ENCODE data around the gene GSTM3. TPM values are rescaled to one million over a fixed set of nuclear protein-coding genes. Genes with fewer than 3 reads are reported as not detected.

The GSTM3 gene
- total RNA-seq, 1 donor, result 96.0 TPM

DNA sequence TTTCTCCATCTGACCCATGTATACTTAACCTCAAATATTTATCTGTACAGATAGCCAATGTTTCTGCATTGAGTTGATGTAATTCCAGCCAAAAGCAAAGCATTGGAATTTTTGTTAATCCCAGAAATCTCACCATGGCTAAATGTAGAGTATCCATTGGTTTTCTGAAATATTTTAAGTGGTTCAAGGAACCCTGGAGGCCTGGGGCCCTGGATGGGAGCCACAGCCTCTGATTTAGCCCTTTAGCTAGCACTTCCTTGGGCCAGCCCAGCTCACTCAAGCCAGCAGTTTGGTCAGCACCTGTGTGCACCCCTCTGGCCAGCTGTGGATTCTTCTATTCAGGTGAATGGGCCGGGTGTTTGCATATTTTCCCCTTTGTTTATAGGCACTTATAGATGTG is 41.7 kb upstream of the GSTM3 start:
- DNase-seq (ENCODE audit: low read depth), result peak; percentile 86
- no peak overlapping the region for H3K4me3 ChIP-seq (ENCODE audit: low read depth, low read length)
- no peak for TF ChIP-seq CTCF (IDR thresholded peaks at IDR 0.05; ENCODE audit: insufficient read depth, low read length)

GRCh38 chr1:109781806-109782205 is 41.0 kb upstream of the GSTM3 start:
- no peak for DNase-seq (ENCODE audit: low read depth)
- no peak for TF ChIP-seq CTCF (IDR thresholded peaks at IDR 0.05; ENCODE audit: insufficient read depth, low read length)
- H3K4me3 ChIP-seq (ENCODE audit: low read depth, low read length), result no peak overlapping the region

- no peak overlapping the region for H3K4me3 ChIP-seq (ENCODE audit: low read depth, low read length)
- no peak for DNase-seq (ENCODE audit: low read depth)
- TF ChIP-seq CTCF (IDR thresholded peaks at IDR 0.05; ENCODE audit: insufficient read depth, low read length), result no peak
These were observed 40.1 kb upstream of the GSTM3 start for GRCh38 chr1:109780982-109781381.

- no peak for DNase-seq (ENCODE audit: low read depth)
- no peak overlapping the region for H3K4me3 ChIP-seq (ENCODE audit: low read depth, low read length)
These were observed 37.3 kb upstream of the GSTM3 start for GRCh38 chr1:109777980-109778625.

GRCh38 chr1:109777436-109777835 is 36.6 kb upstream of the GSTM3 start:
- DNase-seq (ENCODE audit: low read depth), result no peak
- TF ChIP-seq CTCF (IDR thresholded peaks at IDR 0.05; ENCODE audit: insufficient read depth, low read length), result no peak
- H3K4me3 ChIP-seq (ENCODE audit: low read depth, low read length), result no peak overlapping the region

More at GRCh38 chr1:109777980-109778625, 37.3 kb upstream of the GSTM3 start:
- no peak for TF ChIP-seq CTCF (IDR thresholded peaks at IDR 0.05; ENCODE audit: insufficient read depth, low read length)

DNA sequence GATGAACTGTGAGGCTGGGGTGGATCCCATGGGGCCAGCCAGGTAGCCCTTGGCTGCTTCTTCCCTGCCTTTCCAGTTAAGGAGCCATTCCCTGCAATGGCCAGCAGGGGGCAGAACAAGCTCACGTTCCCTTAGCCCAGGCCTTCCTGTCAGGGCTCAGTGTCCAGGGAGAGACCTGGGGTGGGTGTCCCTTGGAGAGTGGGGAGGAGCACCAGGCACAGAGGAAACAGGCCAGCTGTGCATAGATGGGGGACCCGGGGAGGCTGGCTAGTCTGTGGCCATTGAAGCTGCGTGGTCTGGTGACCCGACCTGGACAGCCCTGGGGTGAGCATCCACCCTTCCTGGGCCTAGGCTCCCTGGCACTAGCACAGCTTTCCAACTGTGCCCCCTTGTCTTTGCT is 36.1 kb upstream of the GSTM3 start:
- TF ChIP-seq CTCF (IDR thresholded peaks at IDR 0.05; ENCODE audit: insufficient read depth, low read length), result peak; percentile 94
- peak; percentile 87 for DNase-seq (ENCODE audit: low read depth)
- H3K4me3 ChIP-seq (ENCODE audit: low read depth, low read length), result no peak overlapping the region

Data from fibroblast of the aortic adventitia (primary cell).